Heart left ventricle (tissue), 16 donors: ENCODE measurements around the gene TSPAN33. TPM values are rescaled to one million over a fixed set of nuclear protein-coding genes. Genes with fewer than 3 reads are reported as not detected.

Experiments used
- ATAC-seq, 4 donors: fragments of 200-7000 bp; cut with Tn5 transposase; one replicate each; pipeline ENCODE4 v1.9.1; 2020 to 2022; ENCODE audit warnings: moderate library complexity in 4 of 4, mild to moderate bottlenecking in 3 of 4, moderate number of reproducible peaks in 1 of 4
- DNase-seq, 5 donors: peaks; one replicate each; pipeline ENCODE4 v3.0.0-alpha.2; 2020
- H3K27ac ChIP-seq, 12 donors: fragments of 200-600 bp; sonication (generic) in 4 of 12; one replicate each; pipeline versions ENCODE4 v1.5.0 to v1.8.0; 2016 to 2022; ENCODE audit warnings: mild to moderate bottlenecking in 2 of 12
- H3K27me3 ChIP-seq, 9 donors: fragments of 200-600 bp; sonication (generic) in 2 of 9; one replicate each; pipeline versions ENCODE4 v1.5.1 to v1.8.0; 2016 to 2022; ENCODE audit warnings: mild to moderate bottlenecking in 3 of 9
- H3K36me3 ChIP-seq, 9 donors: fragments of 200-600 bp; sonication (generic) in 2 of 9; one replicate each; pipeline versions ENCODE4 v1.5.0 to v1.8.0; 2018 to 2022; ENCODE audit warnings: mild to moderate bottlenecking in 2 of 9
- H3K4me1 ChIP-seq, 12 donors: fragments of 200-600 bp; sonication (generic) in 4 of 12; one replicate each; pipeline versions ENCODE4 v1.5.0 to v1.8.0; 2016 to 2022; ENCODE audit warnings: mild to moderate bottlenecking in 3 of 12
- H3K4me3 ChIP-seq, 12 donors: fragments of 200-600 bp; sonication (generic) in 4 of 12; one replicate each; pipeline versions ENCODE4 v1.5.0 to v1.8.0; 2017 to 2022; ENCODE audit warnings: mild to moderate bottlenecking in 9 of 12, moderate library complexity in 4 of 12
- H3K9me3 ChIP-seq, 12 donors: fragments of 200-600 bp; sonication (generic) in 4 of 12; one replicate each; pipeline versions ENCODE4 v1.5.0 to v1.8.0; 2016 to 2022; ENCODE audit warnings: mild to moderate bottlenecking in 1 of 12
- CTCF ChIP-seq, 12 donors: fragments of 200-600 bp; sonication (generic) in 4 of 12; IDR thresholded peaks; one replicate each; pipeline versions ENCODE4 v1.5.0 to v1.8.0; 2018 to 2022; ENCODE audit warnings: antibody characterized with exemption in 12 of 12, mild to moderate bottlenecking in 5 of 12
- POLR2A ChIP-seq, 2 donors: fragments of 450-650 bp; IDR thresholded peaks; one replicate each; pipeline ENCODE4 v1.6.1; 2017; ENCODE audit warnings: antibody characterized with exemption in 2 of 2, mild to moderate bottlenecking in 2 of 2, moderate library complexity in 2 of 2
- WGBS, 4 donors: extraction: QIAGEN DNeasy Blood & Tissue Kit in 2 of 4; methylation state at CpG; one replicate each; pipeline versions ENCODE4 v1.1.5 to v1.1.7; 2013 to 2018; 5-methylcytosine and 5-hydroxymethylcytosine counted together
- intact Hi-C, 10 donors: fragments of 100-400 bp; cut with DNase I; formaldehyde crosslinking; loops; one replicate each; pipeline versions ENCODE4 v1.11.1 to v1.14.2; 2022
- polyA plus RNA-seq, 2 donors: library from polyadenylated mRNA; stranded (reverse); fragments of 200-250 nt; gene quantifications; one replicate each; pipeline ENCODE4 v1.2.3, GENCODE V29; 2013
- total RNA-seq, 9 donors: library from RNA; depleted of rRNA in 2 of 9; stranded (reverse); fragments of >200 nt in 2 of 9; fragmentation: NEBNext Ultra II Directional in 3 of 9; extraction: Animal tissue kit (Norgen Biotek cat#: 25700) in 3 of 9; gene quantifications; one replicate each; pipeline versions ENCODE4 v1.1.0 to v1.2.4, GENCODE V29; 2016 to 2023
- donor health status: ischemic (EF 13 %, LVEDD 7.1; RV severe dilation, severe dysfunction).
- donor health status: healthy with polysubstance abuse.
- donor health status: DM: no; HTN: yes; CAD: no.
- donor health status: DM: no; HTN: no; CAD: no.
- donor health status: ischemic (EF 25% LVEDD 6.9; RV normal size, moderate dysfunction).
- donor health status: ischemic (EF 25% LVEDD 5.7; RV mildly dilated, moderate dysfunction).
- donor health status: healthy.
- donor health status: DM: yes; HTN: yes; CAD: no.
- donor health status: ischemic (EF 35%, LVEDD 5.7; RV mildly dilated, moderate dysfunction).
- donor health status: nonischemic (EF 11% LVEDD 7.7; RV severe dilation, severe dysfunction).
- donor health status: DM: yes; HTN: yes; CAD: no.
- donor health status: PGD.
- donor health status: ischemic (EF 29% LVEDD 5.4; RV normal size, mild dysfunction).
- donor health status: nonischemic (EF 23%, LVEDD 6.1; RV moderate dilation, normal function).

The TSPAN33 gene
- total and polyA plus RNA-seq, 11 donors: 3.0 to 21.5 (median 8.8) TPM

DNA sequence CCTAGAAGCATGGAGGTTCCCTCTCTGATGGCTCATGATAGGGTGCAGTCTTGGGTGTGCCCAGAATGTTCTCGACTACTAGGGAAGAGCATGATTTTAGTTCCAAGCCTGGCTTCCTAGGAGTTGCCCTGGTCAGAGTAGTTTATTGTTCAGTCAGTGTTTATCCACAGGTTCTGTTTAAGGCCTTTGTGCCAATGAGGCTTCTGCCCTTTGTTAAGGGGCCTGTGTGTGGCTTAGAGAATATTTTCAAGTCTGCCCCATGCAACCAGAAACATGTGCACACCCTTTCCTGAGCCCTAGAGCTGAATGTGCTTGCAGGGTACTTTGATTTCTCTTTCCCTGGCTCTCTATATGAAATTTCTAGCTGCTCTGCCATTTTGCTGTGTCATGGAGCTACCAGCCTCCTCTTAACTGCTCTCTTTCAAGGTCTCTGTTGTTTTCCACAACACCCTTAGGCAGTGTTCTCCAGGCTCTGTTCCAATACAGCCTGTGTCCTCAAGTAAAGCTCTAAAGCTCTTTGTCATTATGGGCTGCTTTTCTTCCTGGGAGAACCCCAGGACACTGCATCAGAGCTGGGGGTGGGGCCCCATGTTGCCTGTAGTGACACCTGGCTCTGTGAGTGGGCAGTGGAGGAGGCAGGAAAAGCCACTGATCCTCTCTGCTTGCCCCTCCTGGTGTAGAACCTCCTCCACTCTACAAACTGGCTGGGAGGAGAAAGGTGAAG, 34.1 kb upstream of the TSPAN33 start:
- no peak overlapping the region for H3K27ac ChIP-seq
- ATAC-seq (no peak), DNase-seq (no peak)
- H3K4me3 ChIP-seq: no peak overlapping the region
- intact Hi-C loops: no loop called here
- peaks cover 0 to 8% (median 2%) of the 10 kb centered on the region in 12 donors for H3K9me3 ChIP-seq
- no peaks in the 10 kb centered on the region for H3K27me3 ChIP-seq
- 78 to 91% (median 86%) methylated on average over 1 of the region's 1 CpG for WGBS, 4 donors
- H3K36me3 ChIP-seq: no peaks in the 10 kb centered on the region
- H3K4me1 ChIP-seq: no peaks in the 10 kb centered on the region
- TF ChIP-seq POLR2A (IDR thresholded peaks at IDR 0.05) (no peak), CTCF (IDR thresholded peaks at IDR 0.05) (no peak)

- peaks cover 0 to 10% (median 3%) of the 10 kb centered on the region in 12 donors for H3K9me3 ChIP-seq
- intact Hi-C loops: no loop called here
- no peaks in the 10 kb centered on the region for H3K4me1 ChIP-seq
- no peak overlapping the region for H3K4me3 ChIP-seq
- H3K27me3 ChIP-seq: no peaks in the 10 kb centered on the region
- no peak for ATAC-seq
- H3K27ac ChIP-seq: no peak overlapping the region
- TF ChIP-seq POLR2A (IDR thresholded peaks at IDR 0.05) (no peak), CTCF (IDR thresholded peaks at IDR 0.05) (no peak)
- no peaks in the 10 kb centered on the region for H3K36me3 ChIP-seq
- no peak for DNase-seq
Measured at GRCh38 chr7:129110982-129111376, 33.5 kb upstream of the TSPAN33 start.

- DNase-seq: no peak
- Histone ChIP-seq H3K9me3 (peaks cover 0 to 20% (median 4%) of the 10 kb centered on the region in 12 donors), H3K4me3 (no peak overlapping the region), H3K27ac (no peak overlapping the region), H3K4me1 (no peaks in the 10 kb centered on the region), H3K36me3 (no peaks in the 10 kb centered on the region), H3K27me3 (peaks cover 0 to 6% (median 0%) of the 10 kb centered on the region in 9 donors)
- intact Hi-C loops: no loop called here
- no peak for TF ChIP-seq POLR2A (IDR thresholded peaks at IDR 0.05)
- no peak for TF ChIP-seq CTCF (IDR thresholded peaks at IDR 0.05)
- no peak for ATAC-seq
Measured at GRCh38 chr7:129115676-129116075, 28.8 kb upstream of the TSPAN33 start.

DNA sequence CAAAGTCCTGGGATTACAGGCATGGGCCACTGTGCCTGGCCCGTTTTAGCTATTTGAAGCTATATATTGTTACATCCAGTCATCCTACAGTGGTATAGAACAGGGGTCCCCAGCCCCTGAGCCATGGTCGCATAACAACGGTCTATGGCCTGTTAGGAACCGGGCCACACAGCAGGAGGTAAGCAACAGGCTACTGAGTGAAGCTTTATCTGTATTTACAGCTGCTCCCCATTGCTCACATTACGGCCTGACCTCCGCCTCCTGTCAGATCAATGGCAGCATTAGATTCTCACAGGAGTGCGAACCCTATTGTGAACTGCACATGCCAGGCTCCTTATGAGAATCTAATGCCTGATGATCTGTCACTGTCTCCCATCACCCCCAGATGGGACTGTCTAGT, 26.3 kb upstream of the TSPAN33 start:
- no peaks in the 10 kb centered on the region for H3K36me3 ChIP-seq
- no peak for TF ChIP-seq CTCF (IDR thresholded peaks at IDR 0.05)
- H3K9me3 ChIP-seq: peaks cover 0 to 30% (median 9%) of the 10 kb centered on the region in 12 donors
- H3K4me3 ChIP-seq: no peak overlapping the region
- no peak for DNase-seq
- H3K27me3 ChIP-seq: peaks cover 0 to 6% (median 0%) of the 10 kb centered on the region in 9 donors
- peaks cover 0 to 12% (median 0%) of the 10 kb centered on the region in 12 donors for H3K4me1 ChIP-seq
- ATAC-seq: no peak
- 83 to 89% (median 86%) methylated on average over 6 to 7 of the region's 7 CpGs for WGBS, 4 donors
- intact Hi-C loops: no loop called here
- H3K27ac ChIP-seq: no peak overlapping the region
